Activated naive CD8-positive, alpha-beta T cell treated with anti-CD3 and anti-CD28 coated beads for 36 hours (primary cell): Measurements from ENCODE around the gene PRKN. TPM values are rescaled to one million over a fixed set of nuclear protein-coding genes. Genes with fewer than 3 reads are reported as not detected.
"Not testable (repeated sequence)": the region's sequence is repeated elsewhere in the genome, so short reads cannot be mapped to it uniquely, and the experiment has no call there.

Experiments
- DNase-seq: peaks from one replicate; pipeline ENCODE4 v3.0.0; 2021
- H3K27ac Mint-ChIP-seq: one replicate; pipeline ENCODE4 v1.8.0; 2022; ENCODE audit warnings: mild to moderate bottlenecking, moderate library complexity, mixed read lengths
- H3K27me3 Mint-ChIP-seq: one replicate; pipeline ENCODE4 v1.8.0; 2022; ENCODE audit warnings: mild to moderate bottlenecking, mixed read lengths
- H3K36me3 Mint-ChIP-seq: one replicate; pipeline ENCODE4 v1.8.0; 2021; ENCODE audit warnings: mild to moderate bottlenecking, mixed read lengths
- H3K4me1 Mint-ChIP-seq: one replicate; pipeline ENCODE4 v1.8.0; 2021; ENCODE audit warnings: mixed read lengths
- H3K4me3 Mint-ChIP-seq: one replicate; pipeline ENCODE4 v1.8.0; 2022; ENCODE audit warnings: mild to moderate bottlenecking, moderate library complexity, mixed read lengths
- H3K9me3 Mint-ChIP-seq: one replicate; pipeline ENCODE4 v1.8.0; 2022; ENCODE audit warnings: mixed read lengths
- total RNA-seq, 2 experiments: library from RNA; stranded (reverse); gene quantifications; one replicate each; pipeline ENCODE4 v1.2.3, GENCODE V29; 2021

Gene PRKN
- total RNA-seq, 2 experiments from 2014 or later: 0.26 to 0.52 TPM

- H3K9me3 Mint-ChIP-seq, H3K27me3 Mint-ChIP-seq, H3K4me3 Mint-ChIP-seq, H3K36me3 Mint-ChIP-seq, H3K4me1 Mint-ChIP-seq, H3K27ac Mint-ChIP-seq, DNase-seq: not testable (repeated sequence)
Observed at GRCh38 chr6:161861061-161861460, 866.5 kb downstream of the PRKN start.

- no peaks in the 10 kb centered on the region for H3K4me1 Mint-ChIP-seq
Observed at GRCh38 chr6:161853657-161854056, 873.9 kb downstream of the PRKN start.

DNA sequence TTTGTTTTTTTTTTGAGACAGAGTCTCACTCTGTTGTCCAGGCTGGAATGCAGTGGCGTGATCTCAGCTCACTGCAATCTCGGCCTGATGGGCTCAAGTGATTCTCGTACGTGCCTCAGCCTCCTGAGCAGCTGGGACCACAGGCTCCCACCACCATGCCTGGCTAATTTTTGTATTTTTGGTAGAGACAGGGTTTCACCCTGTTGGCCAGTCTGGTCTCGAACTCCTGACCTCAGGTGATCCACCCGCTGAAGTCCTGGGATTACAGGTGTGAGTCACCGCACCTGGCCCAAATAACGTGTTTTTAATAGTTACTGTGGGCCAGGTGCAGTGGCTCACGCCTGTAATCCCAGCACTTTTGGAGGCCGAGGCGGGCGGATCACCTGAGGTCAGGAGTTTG is 876.1 kb downstream of the PRKN start:
- H3K9me3 Mint-ChIP-seq, H3K36me3 Mint-ChIP-seq: not testable (repeated sequence)

More at GRCh38 chr6:161853657-161854056, 873.9 kb downstream of the PRKN start:
- H3K9me3 Mint-ChIP-seq: no peaks in the 10 kb centered on the region
- H3K4me3 Mint-ChIP-seq: no peak overlapping the region
- no peak overlapping the region for H3K27ac Mint-ChIP-seq
- H3K27me3 Mint-ChIP-seq: no peaks in the 10 kb centered on the region
- no peaks in the 10 kb centered on the region for H3K36me3 Mint-ChIP-seq
- DNase-seq: no peak

GRCh38 chr6:161850562-161850961 is 877.0 kb downstream of the PRKN start:
- H3K27me3 Mint-ChIP-seq: no peaks in the 10 kb centered on the region
- no peaks in the 10 kb centered on the region for H3K36me3 Mint-ChIP-seq
- no peaks in the 10 kb centered on the region for H3K9me3 Mint-ChIP-seq
- DNase-seq: no peak
- no peaks in the 10 kb centered on the region for H3K4me1 Mint-ChIP-seq
- H3K27ac Mint-ChIP-seq: no peak overlapping the region
- no peak overlapping the region for H3K4me3 Mint-ChIP-seq

More for the DNA sequence above, 876.1 kb downstream of the PRKN start:
- H3K27me3 Mint-ChIP-seq, H3K27ac Mint-ChIP-seq, H3K4me1 Mint-ChIP-seq, DNase-seq, H3K4me3 Mint-ChIP-seq: not testable (repeated sequence)

GRCh38 chr6:161847628-161848027 is 879.9 kb downstream of the PRKN start:
- peaks cover 2% of the 10 kb centered on the region for H3K36me3 Mint-ChIP-seq
- no peaks in the 10 kb centered on the region for H3K4me1 Mint-ChIP-seq
- DNase-seq: no peak
- H3K9me3 Mint-ChIP-seq: no peaks in the 10 kb centered on the region
- no peak overlapping the region for H3K4me3 Mint-ChIP-seq
- no peaks in the 10 kb centered on the region for H3K27me3 Mint-ChIP-seq
- H3K27ac Mint-ChIP-seq: no peak overlapping the region

DNA sequence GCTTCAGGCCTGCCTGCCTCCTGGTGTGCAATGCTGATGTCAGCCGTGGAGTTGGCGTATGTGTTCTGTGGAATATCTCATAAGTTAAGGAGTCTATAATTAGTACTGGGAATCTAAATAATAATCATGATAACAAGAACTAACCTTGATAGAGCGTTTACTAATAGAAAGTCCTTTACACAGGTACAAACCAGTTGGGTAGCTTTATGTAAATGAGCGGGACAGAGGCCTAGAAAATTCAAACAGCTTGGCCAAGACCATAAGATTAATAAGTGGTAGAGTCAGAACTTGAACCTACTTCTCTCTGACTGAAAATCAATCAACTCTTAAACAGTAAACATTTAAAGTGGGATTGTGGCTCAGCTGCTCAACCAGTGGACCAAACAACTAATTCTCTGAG is 882.8 kb downstream of the PRKN start:
- no peak overlapping the region for H3K4me3 Mint-ChIP-seq
- no peaks in the 10 kb centered on the region for H3K4me1 Mint-ChIP-seq
- H3K27ac Mint-ChIP-seq: no peak overlapping the region
- H3K27me3 Mint-ChIP-seq: no peaks in the 10 kb centered on the region
- H3K9me3 Mint-ChIP-seq: no peaks in the 10 kb centered on the region
- H3K36me3 Mint-ChIP-seq: peaks cover 2% of the 10 kb centered on the region
- no peak for DNase-seq

- Mint-ChIP-seq H3K4me1 (no peaks in the 10 kb centered on the region), H3K27me3 (no peaks in the 10 kb centered on the region), H3K4me3 (no peak overlapping the region), H3K27ac (no peak overlapping the region), H3K36me3 (peaks cover 2% of the 10 kb centered on the region), H3K9me3 (no peaks in the 10 kb centered on the region)
- no peak for DNase-seq
Observed at GRCh38 chr6:161843066-161843465, 884.5 kb downstream of the PRKN start.

GRCh38 chr6:161840380-161840779 is 887.2 kb downstream of the PRKN start:
- Mint-ChIP-seq H3K27me3 (no peaks in the 10 kb centered on the region), H3K9me3 (no peaks in the 10 kb centered on the region), H3K36me3 (peaks cover 2% of the 10 kb centered on the region), H3K27ac (no peak overlapping the region), H3K4me1 (no peaks in the 10 kb centered on the region), H3K4me3 (no peak overlapping the region)
- DNase-seq: no peak

GRCh38 chr6:161838306-161839035 is 889.1 kb downstream of the PRKN start:
- no peak for DNase-seq
- Mint-ChIP-seq H3K4me3 (no peak overlapping the region), H3K9me3 (no peaks in the 10 kb centered on the region), H3K27me3 (no peaks in the 10 kb centered on the region), H3K4me1 (no peaks in the 10 kb centered on the region), H3K27ac (no peak overlapping the region), H3K36me3 (no peaks in the 10 kb centered on the region)

- no peak for DNase-seq
- Mint-ChIP-seq H3K9me3 (no peaks in the 10 kb centered on the region), H3K4me1 (no peaks in the 10 kb centered on the region), H3K36me3 (no peaks in the 10 kb centered on the region), H3K27ac (no peak overlapping the region), H3K27me3 (no peaks in the 10 kb centered on the region), H3K4me3 (no peak overlapping the region)
Observed at GRCh38 chr6:161837854-161838253, 889.7 kb downstream of the PRKN start.

- no peaks in the 10 kb centered on the region for H3K36me3 Mint-ChIP-seq
- H3K4me1 Mint-ChIP-seq: no peaks in the 10 kb centered on the region
- no peak overlapping the region for H3K27ac Mint-ChIP-seq
- H3K9me3 Mint-ChIP-seq: no peaks in the 10 kb centered on the region
- H3K27me3 Mint-ChIP-seq: no peaks in the 10 kb centered on the region
- DNase-seq: no peak
- H3K4me3 Mint-ChIP-seq: no peak overlapping the region
Observed at GRCh38 chr6:161837449-161837735, 890.2 kb downstream of the PRKN start.

DNA sequence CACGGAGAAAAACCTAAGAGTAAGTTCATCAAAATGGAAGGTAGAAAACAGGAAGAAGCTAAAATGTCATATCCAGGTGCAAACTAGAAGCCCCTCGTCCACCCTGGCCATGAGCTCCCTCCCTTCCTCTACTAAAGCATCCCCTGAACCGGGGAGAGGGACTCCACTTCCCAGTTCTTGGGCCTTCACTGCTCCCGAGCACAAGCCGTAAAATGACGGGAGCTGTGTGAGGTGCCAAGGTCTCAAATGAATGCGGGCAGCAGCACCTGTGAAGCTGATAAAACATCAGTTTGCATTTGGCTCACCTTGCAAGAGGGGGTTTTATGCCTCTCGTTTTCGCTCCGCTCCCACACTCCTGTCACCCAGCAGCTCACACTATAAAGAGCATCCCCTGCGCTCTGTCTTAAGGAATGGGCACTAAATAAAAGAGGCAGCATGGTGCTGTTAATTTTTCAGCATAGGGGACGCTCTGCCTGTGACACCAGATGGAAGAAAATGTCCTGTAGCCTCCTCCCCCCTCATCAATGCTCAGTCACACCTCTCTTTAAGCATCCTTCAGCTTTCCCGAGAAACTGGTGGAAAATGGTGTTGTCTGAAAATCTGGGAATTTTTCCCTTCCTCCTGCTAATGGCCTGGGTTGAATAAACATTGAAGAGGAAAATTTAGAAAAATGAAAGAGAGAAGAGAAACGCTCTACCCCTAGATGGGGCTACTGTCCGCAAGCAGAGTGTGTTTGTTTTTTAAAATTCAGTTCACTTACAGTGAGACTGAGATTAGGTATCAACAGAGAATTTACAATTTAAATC is 890.7 kb downstream of the PRKN start:
- DNase-seq: no peak
- H3K36me3 Mint-ChIP-seq: no peaks in the 10 kb centered on the region
- H3K9me3 Mint-ChIP-seq: no peaks in the 10 kb centered on the region
- H3K27ac Mint-ChIP-seq: no peak overlapping the region
- no peak overlapping the region for H3K4me3 Mint-ChIP-seq
- no peaks in the 10 kb centered on the region for H3K4me1 Mint-ChIP-seq
- no peaks in the 10 kb centered on the region for H3K27me3 Mint-ChIP-seq

GRCh38 chr6:161835500-161836215 is 891.9 kb downstream of the PRKN start:
- no peaks in the 10 kb centered on the region for H3K27me3 Mint-ChIP-seq

DNA sequence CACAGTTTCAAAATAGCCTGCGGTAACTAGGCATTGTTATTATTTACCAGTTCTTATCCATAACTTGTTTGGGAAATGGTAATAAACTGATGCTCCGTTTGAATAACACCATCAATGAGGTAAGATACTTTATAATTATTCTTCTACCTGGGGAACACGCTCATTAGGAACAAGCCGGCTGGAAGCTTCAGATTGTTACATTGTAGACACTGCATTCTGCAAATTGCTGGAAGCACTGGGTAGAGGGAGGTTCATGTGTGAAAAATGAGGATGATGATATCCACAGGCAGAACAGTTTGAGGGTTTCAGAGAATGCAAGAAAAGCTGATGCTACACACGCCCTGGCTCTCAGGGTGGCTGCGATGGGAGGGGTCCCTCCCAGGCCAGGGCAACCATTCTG is 893.1 kb downstream of the PRKN start:
- H3K27me3 Mint-ChIP-seq: no peaks in the 10 kb centered on the region

More at GRCh38 chr6:161835500-161836215, 891.9 kb downstream of the PRKN start:
- no peak for DNase-seq
- no peak overlapping the region for H3K4me3 Mint-ChIP-seq
- H3K27ac Mint-ChIP-seq: no peak overlapping the region
- no peaks in the 10 kb centered on the region for H3K4me1 Mint-ChIP-seq
- H3K36me3 Mint-ChIP-seq: no peaks in the 10 kb centered on the region
- no peaks in the 10 kb centered on the region for H3K9me3 Mint-ChIP-seq

GRCh38 chr6:161833099-161833860 is 894.3 kb downstream of the PRKN start:
- Mint-ChIP-seq H3K36me3 (no peaks in the 10 kb centered on the region), H3K4me3 (no peak overlapping the region), H3K9me3 (no peaks in the 10 kb centered on the region), H3K27ac (no peak overlapping the region), H3K27me3 (no peaks in the 10 kb centered on the region), H3K4me1 (peaks cover 8% of the 10 kb centered on the region)
- DNase-seq: no peak

More for the DNA sequence above, 893.1 kb downstream of the PRKN start:
- Mint-ChIP-seq H3K36me3 (no peaks in the 10 kb centered on the region), H3K4me1 (peaks cover 3% of the 10 kb centered on the region), H3K9me3 (no peaks in the 10 kb centered on the region), H3K4me3 (no peak overlapping the region), H3K27ac (no peak overlapping the region)
- DNase-seq: no peak
